Activated CD8-positive, alpha-beta memory T cell treated with anti-CD3 and anti-CD28 coated beads for 36 hours (primary cell): Measurements from ENCODE around the gene JAGN1. TPM values are rescaled to one million over a fixed set of nuclear protein-coding genes. Genes with fewer than 3 reads are reported as not detected.
"Not testable (repeated sequence)": the region's sequence is repeated elsewhere in the genome, so short reads cannot be mapped to it uniquely, and the experiment has no call there.

Experiments used
- CTCF ChIA-PET: fragments of 350-600 bp; sonication (Branson Sonifier 250); formaldehyde crosslinking; loops from one replicate; lab custom pipeline; 2021; ENCODE audit warnings: antibody characterized with exemption; lab: Charles Lee
- POLR2A ChIA-PET: fragments of 350-600 bp; sonication (Branson Sonifier 250); formaldehyde crosslinking; loops from one replicate; lab custom pipeline; 2021; ENCODE audit warnings: antibody characterized with exemption; lab: Charles Lee
- total RNA-seq, 2 experiments: library from RNA; stranded (reverse); gene quantifications; one replicate each; pipeline ENCODE4 v1.2.3, GENCODE V29; 2021

Gene JAGN1
- total RNA-seq: 10 to 100 TPM; 51.8 to 53.3 TPM

DNA sequence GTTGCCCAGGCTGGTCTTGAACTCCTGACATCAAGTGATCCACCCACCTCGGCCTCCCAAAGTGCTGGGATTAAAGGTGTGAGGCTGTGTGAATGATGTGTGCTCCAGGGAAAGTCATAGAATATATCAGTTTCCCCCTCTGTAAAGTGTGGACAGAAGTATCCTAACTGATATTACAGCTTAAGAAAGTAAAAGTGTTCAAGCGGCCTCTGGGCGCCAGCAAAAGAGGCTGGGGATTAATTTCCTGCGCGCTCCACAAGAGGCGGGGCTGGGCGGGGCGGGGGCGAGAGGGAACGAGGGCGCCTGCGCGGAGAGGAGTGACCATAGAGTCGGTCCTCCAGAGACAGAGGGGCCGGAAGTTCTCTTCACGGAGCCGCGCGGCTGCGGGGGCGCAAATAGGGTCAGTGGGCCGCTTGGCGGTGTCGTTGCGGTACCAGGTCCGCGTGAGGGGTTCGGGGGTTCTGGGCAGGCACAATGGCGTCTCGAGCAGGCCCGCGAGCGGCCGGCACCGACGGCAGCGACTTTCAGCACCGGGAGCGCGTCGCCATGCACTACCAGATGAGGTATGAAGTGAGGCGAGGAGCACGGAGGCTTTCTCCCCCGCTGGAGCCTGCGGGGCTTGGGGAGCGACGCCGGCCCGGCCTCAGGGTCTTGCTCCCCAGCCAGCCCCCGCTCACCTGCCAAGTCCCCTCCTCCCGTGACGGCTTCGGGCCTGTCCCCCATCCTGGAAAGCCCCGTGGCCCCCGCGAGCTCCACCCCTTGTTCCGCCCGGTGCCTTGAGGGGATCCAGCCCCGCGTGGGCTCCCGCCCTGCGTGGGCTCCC lies at the start of gene JAGN1:
JAGN1 (plus strand) TSS at position 362 of the 823 bp plus-strand sequence; CDS start at position 475, 113 bp downstream.
- POLR2A ChIA-PET: interaction anchor here (0.5 to 2.6 kb wide), 14 partner anchors 12 to 430 kb away, joined by 3 to 27 read pairs (median 3); partner anchors contain the start of genes ARPC4, CRELD1, IL17RE and RPUSD3

DNA sequence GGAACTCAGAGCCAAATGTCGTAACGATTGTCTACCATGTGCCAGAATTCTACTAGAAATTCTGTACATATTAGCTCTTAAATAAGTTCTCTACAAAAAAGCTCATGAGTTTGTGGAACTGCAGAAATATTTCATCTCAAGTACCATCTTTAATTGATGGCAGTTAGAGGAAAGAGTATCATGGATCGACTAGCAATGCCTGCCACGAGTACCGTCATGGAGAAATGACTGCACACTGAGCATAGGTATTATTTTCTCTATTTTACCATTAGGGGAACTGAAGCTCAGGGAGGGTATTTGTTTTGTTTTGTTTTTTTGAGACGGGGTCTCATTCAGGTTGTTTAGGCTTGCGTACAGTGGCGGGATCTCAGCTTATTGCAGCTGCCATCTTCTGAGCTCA lies 49.4 kb upstream of the JAGN1 start:
- ChIA-PET CTCF (interaction anchor here (1.0 kb wide), 1 partner anchor 31 kb away, joined by 3 read pairs; the partner anchor contains the start of gene TTLL3), POLR2A (no interaction called here)

More for the DNA sequence above, at the start of gene JAGN1:
- CTCF ChIA-PET: interaction anchor here (0.6 to 1.7 kb wide), 4 partner anchors 42 to 371 kb away, joined by 3 to 18 read pairs (median 3); partner anchors contain the start of genes CRELD1 and RPUSD3

DNA sequence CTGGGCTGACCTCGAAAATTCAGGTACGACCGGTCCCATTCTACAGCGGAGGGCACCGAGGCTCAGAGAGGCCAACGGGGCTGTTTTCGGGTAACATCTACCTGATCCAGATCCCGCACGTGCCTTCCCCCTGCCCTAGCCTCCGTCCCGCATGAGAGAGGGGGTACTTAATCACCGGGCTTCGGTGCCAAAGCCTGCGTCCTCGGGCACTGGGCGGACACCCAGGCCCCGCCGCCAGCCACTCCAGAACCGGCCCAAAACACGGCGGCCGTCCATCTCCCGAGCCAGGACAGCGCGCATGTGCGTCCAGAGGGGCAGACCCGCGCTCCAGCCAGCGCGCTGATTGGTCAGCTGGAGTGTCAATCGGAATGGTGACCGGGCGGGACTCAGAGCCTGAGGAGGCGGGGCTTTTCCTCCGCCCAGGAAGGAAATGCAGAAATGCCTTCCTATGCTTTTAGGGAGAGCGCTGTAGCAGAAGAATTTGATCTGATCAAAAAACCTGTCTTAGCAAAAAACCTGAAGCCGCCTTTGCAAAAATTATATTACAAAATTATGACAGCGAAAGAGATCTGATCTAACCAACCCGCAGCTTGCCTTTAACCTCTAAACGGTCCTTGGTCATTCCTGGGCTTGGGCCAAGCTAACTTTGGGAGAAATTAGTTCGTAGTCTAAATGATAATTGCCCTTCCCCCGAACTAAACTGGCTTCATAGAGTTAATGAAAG lies 46.5 kb upstream of the JAGN1 start, which contains the start of gene RPUSD3:
RPUSD3 (minus strand) TSS at position 294 of the 724 bp plus-strand sequence; CDS start at position 276, 18 bp downstream.
- ChIA-PET POLR2A (interaction anchor here (0.6 to 1.8 kb wide), 6 partner anchors 9 to 383 kb away, joined by 3 to 5 read pairs (median 4); partner anchors contain the start of genes CRELD1, JAGN1 and PRRT3), CTCF (interaction anchor here (0.7 to 2.2 kb wide), 7 partner anchors 34 to 168 kb away, joined by 3 to 5 read pairs (median 3); no protein-coding TSS in a partner anchor)

DNA sequence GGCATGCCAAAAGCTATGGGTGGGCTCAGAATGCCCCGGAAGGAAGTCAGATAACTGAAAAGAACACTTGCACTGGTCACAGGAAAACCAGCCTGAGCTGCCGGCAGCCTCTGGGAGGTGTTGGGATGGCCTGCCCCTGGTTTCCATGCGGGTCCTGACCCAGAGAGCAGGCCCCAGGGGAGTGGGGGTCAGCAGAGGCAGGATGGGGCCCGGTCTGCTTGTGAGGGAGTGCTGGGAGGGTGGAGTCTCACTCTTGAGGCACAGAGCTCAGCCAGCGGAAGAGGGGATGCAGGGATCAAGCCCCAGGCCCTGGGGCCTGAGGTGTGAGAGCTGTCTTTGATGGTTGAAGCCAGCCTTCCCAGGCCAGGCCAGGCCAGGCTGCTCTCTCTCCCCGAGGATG lies 44.2 kb upstream of the JAGN1 start:
- POLR2A ChIA-PET: no interaction called here
- CTCF ChIA-PET: interaction anchor here (0.7 to 1.6 kb wide), 4 partner anchors 66 to 169 kb away, joined by 3 to 5 read pairs (median 4); no protein-coding TSS in a partner anchor

DNA sequence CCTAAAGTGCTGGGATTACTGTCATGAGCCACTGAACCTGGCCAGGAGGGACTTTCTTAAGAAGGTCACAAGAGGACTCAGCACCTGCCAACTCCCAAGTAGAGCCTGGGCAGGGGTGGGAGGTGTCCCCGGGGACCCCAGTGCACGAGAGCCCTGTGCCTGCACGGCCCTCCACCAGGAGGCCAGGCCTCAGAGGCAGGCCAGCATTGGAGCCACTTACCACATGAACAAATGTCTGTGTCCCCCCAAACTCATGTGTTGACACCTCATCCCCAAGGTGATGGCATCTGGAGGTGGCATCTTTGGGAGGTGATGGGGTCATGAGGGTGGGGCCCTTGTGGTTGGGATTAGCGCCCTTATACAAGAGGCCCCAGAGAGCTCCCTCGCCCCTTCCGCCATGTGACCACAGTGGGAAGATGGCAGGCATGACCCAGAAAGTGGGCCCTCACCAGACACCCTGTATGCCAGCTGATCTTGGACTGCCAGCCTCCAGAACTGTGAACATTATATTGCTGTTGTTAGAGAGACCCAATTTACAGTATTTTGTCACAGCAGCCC lies 43.4 kb upstream of the JAGN1 start:
- POLR2A ChIA-PET: no interaction called here
- CTCF ChIA-PET: interaction anchor here (0.6 to 1.6 kb wide), 5 partner anchors 65 to 354 kb away, joined by 3 to 7 read pairs (median 4); no protein-coding TSS in a partner anchor

DNA sequence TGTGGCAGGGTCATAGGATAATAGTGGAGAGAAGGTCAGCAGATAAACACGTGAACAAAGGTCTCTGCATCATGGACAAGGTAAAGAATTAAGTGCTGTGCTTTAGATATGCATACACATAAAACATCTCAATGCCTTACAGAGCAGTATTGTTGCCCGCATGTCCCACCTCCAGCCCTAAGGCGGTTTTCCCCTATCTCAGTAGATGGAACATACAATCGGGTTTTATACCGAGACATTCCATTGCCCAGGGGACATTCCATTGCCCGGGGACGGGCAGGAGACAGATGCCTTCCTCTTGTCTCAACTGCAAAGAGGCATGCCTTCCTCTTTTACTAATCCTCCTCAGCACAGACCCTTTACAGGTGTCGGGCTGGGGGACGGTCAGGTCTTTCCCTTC lies 42.5 kb upstream of the JAGN1 start:
- CTCF ChIA-PET: not testable (repeated sequence)
- POLR2A ChIA-PET: interaction anchor here (0.6 kb wide), 1 partner anchor 405 kb away, joined by 4 read pairs; no protein-coding TSS in a partner anchor

DNA sequence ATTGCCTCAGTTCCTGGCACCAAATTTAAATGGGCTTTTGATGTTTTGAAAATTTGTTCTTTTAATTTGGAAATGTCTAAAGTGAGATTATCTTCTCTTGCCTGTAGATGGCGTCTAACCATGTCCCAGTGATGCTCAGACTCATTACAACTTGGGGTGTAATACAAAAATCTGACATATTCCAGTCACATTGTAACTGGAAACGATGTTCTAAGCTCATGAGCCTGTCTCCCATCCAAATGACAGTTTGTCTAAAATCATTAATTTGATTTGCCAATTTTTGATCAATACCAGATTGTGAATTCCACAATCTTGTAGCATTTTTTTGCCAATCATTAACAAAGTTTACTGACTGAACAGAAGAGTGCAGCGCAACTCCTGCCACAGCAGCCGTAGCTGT lies 41.5 kb upstream of the JAGN1 start:
- POLR2A ChIA-PET: not testable (repeated sequence)

DNA sequence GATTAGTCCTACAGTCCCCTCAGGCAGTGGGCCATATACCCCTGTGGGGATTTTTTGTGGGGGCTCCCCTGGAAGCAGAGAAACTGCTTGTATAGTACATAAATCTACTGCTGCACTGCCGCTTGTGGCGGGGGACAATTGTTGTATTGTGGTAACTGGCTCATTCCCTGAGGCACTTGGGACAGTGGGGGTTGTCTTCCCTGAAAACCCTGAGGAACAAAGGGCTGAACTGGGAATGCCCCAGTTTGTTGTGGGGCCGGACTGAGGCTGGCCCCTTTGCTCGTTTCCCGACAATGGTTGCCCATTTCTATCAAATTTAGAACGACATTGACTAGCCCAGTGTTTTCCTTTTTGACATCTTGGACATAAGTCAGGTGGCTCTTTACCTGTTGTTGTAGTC lies 39.0 kb upstream of the JAGN1 start:
- CTCF ChIA-PET, POLR2A ChIA-PET: not testable (repeated sequence)

More for the DNA sequence above, 41.5 kb upstream of the JAGN1 start:
- CTCF ChIA-PET: interaction anchor here (0.7 to 0.8 kb wide), 2 partner anchors 19 to 103 kb away, joined by 3 read pairs; partner anchors contain the start of gene PRRT3

- POLR2A ChIA-PET, CTCF ChIA-PET: not testable (repeated sequence)
These were observed 38.5 kb upstream of the JAGN1 start for GRCh38 chr3:9851926-9852325.

GRCh38 chr3:9852528-9852927 lies 37.9 kb upstream of the JAGN1 start:
- ChIA-PET CTCF (no interaction called here), POLR2A (interaction anchor here (1.5 kb wide), 1 partner anchor 9 kb away, joined by 3 read pairs; the partner anchor contains the start of gene RPUSD3)

- CTCF ChIA-PET: interaction anchor here (2.0 kb wide), 1 partner anchor 78 kb away, joined by 5 read pairs; no protein-coding TSS in a partner anchor
- POLR2A ChIA-PET: not testable (repeated sequence)
These were observed 36.0 kb upstream of the JAGN1 start for GRCh38 chr3:9854291-9854940.

GRCh38 chr3:9855594-9855993 lies 34.8 kb upstream of the JAGN1 start:
- POLR2A ChIA-PET: no interaction called here
- CTCF ChIA-PET: interaction anchor here (2.0 kb wide), 1 partner anchor 77 kb away, joined by 5 read pairs; no protein-coding TSS in a partner anchor

- CTCF ChIA-PET: no interaction called here
- POLR2A ChIA-PET: no interaction called here
These were observed 30.8 kb upstream of the JAGN1 start for GRCh38 chr3:9859530-9860025.

GRCh38 chr3:9861201-9861600 lies 29.2 kb upstream of the JAGN1 start:
- ChIA-PET CTCF (no interaction called here), POLR2A (interaction anchor here (0.6 kb wide), 1 partner anchor 53 kb away, joined by 3 read pairs; no protein-coding TSS in a partner anchor)

GRCh38 chr3:9861626-9862130 lies 28.7 kb upstream of the JAGN1 start:
- CTCF ChIA-PET: no interaction called here
- POLR2A ChIA-PET: no interaction called here

DNA sequence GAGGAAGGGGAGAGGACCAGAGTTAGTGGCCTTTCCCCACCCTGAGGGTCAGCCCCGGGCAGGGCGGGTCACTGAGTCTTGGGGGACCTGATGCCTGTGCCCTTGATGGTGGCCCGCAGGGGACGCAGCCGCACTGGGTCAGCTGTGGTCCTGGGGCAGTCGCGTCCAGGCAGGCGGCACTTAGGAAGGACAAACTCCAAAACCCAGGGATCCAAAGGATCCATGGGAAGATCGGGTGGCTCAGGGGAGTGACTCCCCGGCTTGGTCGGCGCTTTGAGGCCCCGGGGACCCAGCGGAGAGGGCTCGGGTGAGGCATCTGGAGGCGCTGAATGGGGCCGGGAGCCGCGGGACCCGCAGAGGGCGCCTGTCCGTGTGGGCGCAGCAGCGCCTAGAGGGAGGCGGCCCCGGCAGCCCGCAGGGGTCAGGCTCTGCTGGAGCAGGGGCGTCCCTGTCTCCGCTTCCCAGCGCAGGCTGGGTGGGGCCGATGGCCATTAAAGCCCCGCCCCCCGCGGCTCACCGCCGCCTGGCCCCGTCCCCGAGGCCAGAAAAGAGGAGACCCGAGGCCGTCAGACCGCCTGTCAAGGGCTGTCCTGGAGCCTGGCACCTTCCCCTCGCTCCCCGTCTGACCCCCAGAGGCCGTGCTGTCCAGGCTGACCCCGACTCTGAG lies 27.9 kb upstream of the JAGN1 start:
- ChIA-PET CTCF (no interaction called here), POLR2A (no interaction called here)

DNA sequence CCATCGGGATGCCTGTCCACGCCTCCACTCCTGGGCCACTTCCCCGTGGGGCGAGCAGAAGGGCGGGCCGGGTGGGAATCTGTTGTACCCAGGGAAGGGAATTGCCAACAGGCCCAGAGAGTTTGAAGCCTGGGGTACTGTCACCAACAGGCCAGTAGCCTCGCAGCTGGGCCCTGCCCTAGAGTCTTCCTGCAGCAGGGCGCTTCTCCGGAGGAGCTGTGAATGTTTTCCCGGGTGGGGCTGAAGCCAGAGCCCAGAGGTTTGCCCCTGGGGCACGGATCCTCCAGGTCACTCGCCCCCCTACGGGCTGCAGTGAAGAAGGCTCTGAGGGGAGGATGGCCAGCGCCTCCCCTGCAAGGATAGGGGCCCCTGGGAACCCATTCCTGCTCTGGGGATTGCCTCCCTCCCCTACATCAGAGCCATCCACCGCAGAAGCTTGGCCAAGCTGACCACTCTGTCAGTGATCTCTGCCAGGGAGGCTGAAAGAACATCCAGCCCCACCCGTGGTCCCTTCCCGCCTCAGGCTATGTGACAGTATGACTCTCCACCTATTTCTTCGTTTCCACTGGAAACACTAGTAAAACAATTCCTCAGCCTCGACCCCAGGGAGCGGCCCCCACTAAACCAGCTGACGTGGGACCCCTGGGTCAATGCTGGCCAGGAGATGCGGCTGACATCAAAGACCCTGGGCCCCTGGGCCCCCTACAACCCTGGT lies 27.2 kb upstream of the JAGN1 start:
- ChIA-PET POLR2A (no interaction called here), CTCF (no interaction called here)
